Prostate gland (tissue), 2 donors: ENCODE results near the gene ACSM6.

ENCODE experiments used
- POLR2A ChIP-seq: fragments of 450-650 bp; IDR thresholded peaks from one replicate; pipeline ENCODE4 v1.6.1; 2016; ENCODE audit warnings: antibody characterized with exemption, mild to moderate bottlenecking
- POLR2AphosphoS5 ChIP-seq: sonication (generic); formaldehyde crosslinking; IDR thresholded peaks from one replicate; pipeline ENCODE4 v1.6.1; 2017; ENCODE audit warnings: antibody characterized with exemption
- TF ChIP-seq, protein P1 (sequence below), 4 experiments: fragments of 200-600 bp in 2 of 4; fragments of 450-650 bp in 2 of 4; sonication (generic) in 2 of 4; IDR thresholded peaks; 1 replicate in 3 of 4; 2 replicates in 1 of 4; pipeline ENCODE4 v1.5.1; 2016 to 2019; ENCODE audit warnings: antibody characterized with exemption in 4 of 4, mild to moderate bottlenecking in 2 of 4, moderate library complexity in 2 of 4

DNA sequence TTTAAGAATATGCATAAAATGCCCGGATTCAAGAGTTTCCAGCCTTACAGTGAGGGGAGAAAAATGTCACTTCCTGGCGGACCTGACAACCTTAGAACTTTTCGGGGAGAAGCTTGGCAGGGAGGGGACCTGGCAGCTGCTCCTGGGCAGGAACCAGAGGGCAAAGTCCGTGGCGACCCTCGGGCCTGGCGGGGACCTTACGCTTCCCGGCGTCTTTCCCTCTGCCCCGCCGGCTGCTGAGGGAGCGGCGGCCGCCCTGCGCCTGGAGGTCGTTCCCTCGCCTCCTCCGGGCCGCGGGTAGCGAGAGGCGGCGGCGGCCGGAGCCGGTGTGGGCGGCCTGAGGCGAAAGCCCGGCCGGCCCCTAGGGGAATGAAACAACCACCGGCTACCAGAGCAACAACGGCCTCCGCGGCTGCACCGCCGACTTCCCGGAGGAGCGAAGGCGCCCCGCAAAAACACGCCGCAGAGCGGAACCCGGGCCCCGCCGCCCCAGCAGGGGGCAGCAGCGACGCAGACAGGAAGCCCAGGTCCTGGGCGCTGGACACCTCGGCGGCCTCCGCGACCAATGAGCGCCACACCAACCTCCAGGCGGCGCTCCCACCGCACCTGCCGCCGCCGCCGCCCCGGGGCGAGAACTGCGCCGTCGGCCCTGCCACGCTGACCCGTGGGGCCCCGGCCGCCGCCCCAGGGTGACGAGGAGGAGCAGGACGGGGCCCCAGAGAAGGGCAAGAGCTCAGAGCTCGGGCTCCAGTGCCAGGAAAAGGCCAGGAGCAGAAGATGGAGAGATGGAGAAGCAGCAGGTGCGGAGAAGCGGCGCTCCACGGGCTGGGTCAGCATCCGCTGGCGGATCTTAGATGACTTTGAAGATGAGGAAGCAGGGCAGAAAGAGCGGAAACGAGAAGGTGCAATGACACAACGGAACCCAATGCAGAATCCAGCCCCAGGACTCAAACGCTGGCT is 10.5 kb upstream of the ACSM6 start:
- TF ChIP-seq, protein P1, sequence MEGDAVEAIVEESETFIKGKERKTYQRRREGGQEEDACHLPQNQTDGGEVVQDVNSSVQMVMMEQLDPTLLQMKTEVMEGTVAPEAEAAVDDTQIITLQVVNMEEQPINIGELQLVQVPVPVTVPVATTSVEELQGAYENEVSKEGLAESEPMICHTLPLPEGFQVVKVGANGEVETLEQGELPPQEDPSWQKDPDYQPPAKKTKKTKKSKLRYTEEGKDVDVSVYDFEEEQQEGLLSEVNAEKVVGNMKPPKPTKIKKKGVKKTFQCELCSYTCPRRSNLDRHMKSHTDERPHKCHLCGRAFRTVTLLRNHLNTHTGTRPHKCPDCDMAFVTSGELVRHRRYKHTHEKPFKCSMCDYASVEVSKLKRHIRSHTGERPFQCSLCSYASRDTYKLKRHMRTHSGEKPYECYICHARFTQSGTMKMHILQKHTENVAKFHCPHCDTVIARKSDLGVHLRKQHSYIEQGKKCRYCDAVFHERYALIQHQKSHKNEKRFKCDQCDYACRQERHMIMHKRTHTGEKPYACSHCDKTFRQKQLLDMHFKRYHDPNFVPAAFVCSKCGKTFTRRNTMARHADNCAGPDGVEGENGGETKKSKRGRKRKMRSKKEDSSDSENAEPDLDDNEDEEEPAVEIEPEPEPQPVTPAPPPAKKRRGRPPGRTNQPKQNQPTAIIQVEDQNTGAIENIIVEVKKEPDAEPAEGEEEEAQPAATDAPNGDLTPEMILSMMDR (IDR thresholded peaks at IDR 0.05) = peak; percentile 66 to 96 (median 91)
- no peak for TF ChIP-seq POLR2A
- peak; percentile 17 for TF ChIP-seq POLR2AphosphoS5
